Neural progenitor cell (in vitro differentiated cells): ENCODE results near the gene DDX17.

ENCODE experiments used
- EZH2 ChIP-seq: fragments of 200-600 bp; sonication (generic); IDR thresholded peaks from 2 replicates; pipeline ENCODE4 v1.6.1; 2017; ENCODE audit warnings: antibody characterized with exemption, mild to moderate bottlenecking, moderate library complexity
- EZH2phosphoT487 ChIP-seq: fragments of 200-600 bp; sonication (generic); IDR thresholded peaks from 2 replicates; pipeline ENCODE4 v1.6.1; 2017; ENCODE audit warnings: antibody characterized with exemption
- TF ChIP-seq, protein P1 (sequence below): fragments of 200-600 bp; sonication (generic); IDR thresholded peaks from 2 replicates; pipeline ENCODE4 v1.5.1; 2017; ENCODE audit warnings: antibody characterized with exemption, mild to moderate bottlenecking

DNA sequence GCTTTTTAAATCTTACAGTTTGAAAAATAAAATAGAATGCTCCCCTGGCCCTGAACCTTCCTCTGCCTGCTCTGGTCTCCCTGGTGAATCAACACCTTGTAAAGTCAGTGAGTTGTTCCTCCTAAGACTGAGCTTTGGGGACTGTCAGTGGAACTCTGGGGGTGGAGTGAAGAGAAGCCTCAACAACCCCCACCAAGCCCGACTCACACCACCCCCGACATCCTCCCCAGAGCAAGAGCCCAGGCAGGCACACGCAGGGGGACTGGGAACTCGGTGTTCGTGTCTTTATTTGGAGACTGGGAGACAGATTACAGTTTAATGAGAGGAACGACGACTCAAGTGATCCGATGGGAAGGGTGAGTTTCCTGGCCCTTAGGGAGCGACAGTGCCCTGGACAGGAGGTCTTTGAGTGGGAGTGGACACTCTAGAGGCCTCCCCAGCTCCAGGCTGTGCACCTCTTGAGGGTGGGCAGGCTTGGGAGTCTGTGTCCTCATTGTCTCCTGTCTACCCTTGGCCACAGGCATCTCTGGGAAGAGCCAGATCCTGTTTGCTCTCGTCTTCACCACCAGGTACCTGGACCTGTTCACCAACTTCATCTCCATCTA, 32.0 kb downstream of the DDX17 start:
- TF ChIP-seq, protein P1, sequence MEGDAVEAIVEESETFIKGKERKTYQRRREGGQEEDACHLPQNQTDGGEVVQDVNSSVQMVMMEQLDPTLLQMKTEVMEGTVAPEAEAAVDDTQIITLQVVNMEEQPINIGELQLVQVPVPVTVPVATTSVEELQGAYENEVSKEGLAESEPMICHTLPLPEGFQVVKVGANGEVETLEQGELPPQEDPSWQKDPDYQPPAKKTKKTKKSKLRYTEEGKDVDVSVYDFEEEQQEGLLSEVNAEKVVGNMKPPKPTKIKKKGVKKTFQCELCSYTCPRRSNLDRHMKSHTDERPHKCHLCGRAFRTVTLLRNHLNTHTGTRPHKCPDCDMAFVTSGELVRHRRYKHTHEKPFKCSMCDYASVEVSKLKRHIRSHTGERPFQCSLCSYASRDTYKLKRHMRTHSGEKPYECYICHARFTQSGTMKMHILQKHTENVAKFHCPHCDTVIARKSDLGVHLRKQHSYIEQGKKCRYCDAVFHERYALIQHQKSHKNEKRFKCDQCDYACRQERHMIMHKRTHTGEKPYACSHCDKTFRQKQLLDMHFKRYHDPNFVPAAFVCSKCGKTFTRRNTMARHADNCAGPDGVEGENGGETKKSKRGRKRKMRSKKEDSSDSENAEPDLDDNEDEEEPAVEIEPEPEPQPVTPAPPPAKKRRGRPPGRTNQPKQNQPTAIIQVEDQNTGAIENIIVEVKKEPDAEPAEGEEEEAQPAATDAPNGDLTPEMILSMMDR = no peak
- no peak for TF ChIP-seq EZH2
- no peak for TF ChIP-seq EZH2phosphoT487
